Muscle layer of duodenum (tissue), 2 donors: ENCODE results near the gene TNS3.

Source experiments
- H3K27ac ChIP-seq: one replicate; pipeline ENCODE4 v1.7.0; 2013; ENCODE audit warnings: mild to moderate bottlenecking, low read length
- H3K27me3 ChIP-seq: one replicate; pipeline ENCODE4 v1.7.0; 2013; ENCODE audit warnings: low read depth, mild to moderate bottlenecking, control low read depth, low read length
- H3K36me3 ChIP-seq, 2 donors: one replicate each; pipeline ENCODE4 v1.7.0; 2013; ENCODE audit warnings: low read length in 2 of 2, control low read depth in 1 of 2, mild to moderate bottlenecking in 1 of 2; ENCODE audit not compliant: insufficient read depth in 2 of 2, control insufficient read depth in 1 of 2
- H3K4me1 ChIP-seq, 2 donors: one replicate each; pipeline ENCODE4 v1.7.0; 2013; ENCODE audit warnings: low read length in 2 of 2, mild to moderate bottlenecking in 2 of 2, control low read depth in 1 of 2, moderate library complexity in 1 of 2; ENCODE audit not compliant: insufficient read depth in 2 of 2, control insufficient read depth in 1 of 2
- H3K4me3 ChIP-seq, 2 donors: one replicate each; pipeline ENCODE4 v1.7.0; 2013; ENCODE audit warnings: low read length in 2 of 2, low read depth in 1 of 2, mild to moderate bottlenecking in 1 of 2
- H3K9me3 ChIP-seq, 2 donors: one replicate each; pipeline ENCODE4 v1.7.0; 2013; ENCODE audit warnings: low read length in 2 of 2, control low read depth in 1 of 2, mild to moderate bottlenecking in 1 of 2; ENCODE audit not compliant: control insufficient read depth in 1 of 2
- donor health status: healthy.

The TNS3 gene

DNA sequence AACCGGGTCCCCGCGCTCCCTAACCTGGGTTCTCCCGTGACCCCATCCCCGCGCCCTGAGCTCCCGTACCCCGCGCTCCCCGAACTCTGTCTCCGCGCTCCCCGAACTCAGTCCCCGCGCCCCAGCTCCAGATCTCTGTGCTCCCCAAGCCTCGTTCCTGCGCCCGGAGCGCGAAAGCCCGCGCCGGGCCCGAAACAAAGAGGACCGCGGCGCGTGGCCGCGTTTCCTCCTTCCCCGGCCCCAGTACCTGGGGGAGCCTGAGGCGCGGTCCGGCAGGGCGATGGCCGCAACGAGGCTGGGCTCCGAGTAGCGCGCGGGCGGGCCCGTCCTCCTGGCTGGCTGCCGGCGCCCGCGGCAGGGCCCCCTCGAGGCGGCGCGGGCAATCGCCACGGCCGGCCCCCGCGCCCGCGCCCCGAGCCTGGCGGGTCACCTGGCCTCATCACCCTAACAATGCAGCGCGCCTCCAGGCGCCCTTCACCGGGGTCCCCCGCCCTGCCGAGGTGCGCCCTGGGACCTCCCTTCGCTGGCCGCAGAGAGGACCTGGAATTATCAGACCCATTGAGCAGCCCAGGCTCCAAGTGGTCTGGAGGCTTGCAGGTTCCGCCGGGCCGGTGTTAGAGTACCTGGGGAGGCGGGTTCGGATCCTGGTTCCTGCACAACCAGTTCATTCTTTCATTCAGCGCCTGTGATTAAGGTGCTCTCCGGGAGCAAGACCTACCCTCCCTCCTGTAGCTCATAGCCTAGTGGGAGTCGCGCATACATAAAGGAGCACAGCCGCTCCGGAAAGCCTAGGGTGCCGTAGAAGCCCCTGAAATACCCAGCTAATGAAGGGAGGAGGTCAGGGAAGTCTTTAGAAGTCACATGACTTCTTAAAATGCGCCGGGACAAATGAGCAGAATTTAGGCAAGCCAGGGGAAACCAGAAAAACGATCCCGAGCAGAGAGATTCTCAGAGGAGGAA lies at the start of gene TNS3:
Gene TNS3, minus strand, starts transcription at position 308 of the 960 bp plus-strand sequence. CDS start 142,475 bp downstream, outside the sequence.
- Histone ChIP-seq H3K9me3 (no peaks in the 10 kb centered on the region), H3K4me3 (peak within 1 kb of the TSS; percentile 62 to 71), H3K36me3 (no peaks in the 10 kb centered on the region), H3K27ac (peak within 1 kb of the TSS; percentile 74), H3K4me1 (peaks cover 32 to 35% of the 10 kb centered on the region in 2 donors), H3K27me3 (peaks cover 4% of the 10 kb centered on the region)

DNA sequence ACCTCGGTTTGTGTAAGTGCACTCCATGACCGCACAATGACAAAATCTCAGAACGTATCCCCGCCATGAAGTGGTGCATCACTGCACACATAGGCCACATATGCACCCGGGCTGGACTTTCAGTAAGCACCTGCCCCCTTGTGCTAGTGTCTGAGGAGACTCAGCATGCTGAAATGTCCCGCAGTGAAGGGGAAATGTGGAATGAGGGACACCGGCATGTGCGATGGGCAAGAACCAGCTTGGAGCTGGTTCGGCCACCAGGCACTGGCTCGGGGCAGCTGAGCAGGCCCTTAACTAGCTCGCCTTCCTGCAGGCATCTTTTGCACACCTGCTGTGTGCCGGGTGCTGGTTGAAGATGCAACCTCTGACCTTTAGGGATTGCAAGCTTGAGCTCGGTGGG lies 49.8 kb upstream of the TNS3 start:
- H3K36me3 ChIP-seq: no peaks in the 10 kb centered on the region
- no peaks in the 10 kb centered on the region for H3K9me3 ChIP-seq
- no peak overlapping the region for H3K4me3 ChIP-seq
- no peak overlapping the region for H3K27ac ChIP-seq
- no peaks in the 10 kb centered on the region for H3K27me3 ChIP-seq
- H3K4me1 ChIP-seq: peaks cover 6 to 27% of the 10 kb centered on the region in 2 donors

DNA sequence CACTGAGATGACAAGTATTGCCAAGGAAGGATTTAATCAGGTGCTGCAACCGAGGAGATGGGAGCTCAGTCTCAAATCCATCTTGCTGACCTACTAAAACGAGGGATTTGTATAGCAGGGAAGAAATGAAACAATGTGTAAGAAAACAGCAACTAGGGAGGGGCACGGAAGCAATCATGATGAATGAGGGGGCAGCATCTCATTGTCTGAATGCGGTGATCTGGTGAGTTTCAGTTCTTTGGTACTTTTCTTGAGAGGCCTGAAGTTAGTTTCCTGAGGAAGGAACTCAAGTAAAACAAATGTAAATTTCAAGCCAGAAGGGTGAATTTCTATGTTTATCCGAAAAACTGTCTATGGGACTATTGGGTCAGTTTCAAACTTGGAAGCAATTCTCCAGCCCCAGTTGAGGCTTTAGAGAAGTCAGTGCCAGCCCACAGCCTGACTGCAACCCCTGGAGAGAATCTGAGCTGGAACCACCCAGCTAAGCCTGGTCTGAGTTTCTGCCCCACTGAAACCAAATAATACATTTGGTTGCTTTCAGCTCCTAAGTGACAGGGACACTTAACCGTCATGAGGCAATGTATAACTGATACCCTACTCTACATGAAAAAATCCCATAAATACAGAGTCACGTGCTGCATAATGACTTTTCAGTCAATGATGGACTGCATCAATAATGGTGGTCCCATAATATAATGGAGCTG lies 45.8 kb upstream of the TNS3 start:
- H3K4me1 ChIP-seq: peaks cover 2 to 13% of the 10 kb centered on the region in 2 donors
- H3K27me3 ChIP-seq: no peaks in the 10 kb centered on the region
- H3K27ac ChIP-seq: no peak overlapping the region
- H3K9me3 ChIP-seq: no peaks in the 10 kb centered on the region
- no peak overlapping the region for H3K4me3 ChIP-seq
- H3K36me3 ChIP-seq: no peaks in the 10 kb centered on the region

DNA sequence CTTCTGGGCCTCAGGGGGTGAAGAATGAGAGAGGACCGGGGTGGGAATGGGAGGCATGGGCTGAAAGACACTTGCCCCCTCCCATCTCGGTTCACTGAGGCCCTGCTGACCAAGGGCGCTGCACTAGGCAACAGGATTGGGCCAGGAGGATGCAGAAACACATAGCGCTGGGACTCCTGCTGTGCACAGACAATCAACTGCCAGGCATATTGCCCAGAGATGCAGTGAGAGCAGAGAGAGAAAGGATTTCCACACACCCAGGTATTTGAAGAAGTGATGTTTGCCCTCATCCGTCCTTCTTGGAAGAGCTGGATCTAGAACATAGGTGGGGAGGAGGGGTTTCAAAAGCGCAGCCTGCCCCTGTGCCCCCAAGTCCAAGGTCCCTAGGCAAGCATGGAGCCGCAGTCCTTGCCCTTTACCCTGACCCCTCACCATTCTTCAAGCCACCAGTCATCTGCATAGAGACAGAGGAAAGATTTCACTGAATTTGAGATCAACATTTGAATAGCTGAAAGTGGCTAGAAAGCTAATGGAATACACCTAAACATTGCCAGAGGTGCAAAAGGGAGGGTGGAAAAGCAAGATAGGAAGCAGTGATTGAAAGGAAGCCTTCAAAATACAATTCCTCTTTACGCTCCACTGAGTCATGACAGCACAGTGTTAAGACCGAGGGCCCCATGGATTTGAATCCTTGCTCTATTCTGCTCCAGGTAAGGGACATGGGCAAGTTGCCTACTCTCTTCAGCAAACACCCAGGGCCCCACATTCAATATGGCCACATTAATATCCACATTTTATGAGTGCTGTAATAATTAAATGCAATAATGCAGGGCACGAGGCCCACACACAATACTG lies 44.2 kb upstream of the TNS3 start:
- Histone ChIP-seq H3K4me3 (no peak overlapping the region), H3K9me3 (no peaks in the 10 kb centered on the region), H3K27ac (no peak overlapping the region), H3K4me1 (peaks cover 9 to 26% of the 10 kb centered on the region in 2 donors), H3K27me3 (no peaks in the 10 kb centered on the region), H3K36me3 (no peaks in the 10 kb centered on the region)

DNA sequence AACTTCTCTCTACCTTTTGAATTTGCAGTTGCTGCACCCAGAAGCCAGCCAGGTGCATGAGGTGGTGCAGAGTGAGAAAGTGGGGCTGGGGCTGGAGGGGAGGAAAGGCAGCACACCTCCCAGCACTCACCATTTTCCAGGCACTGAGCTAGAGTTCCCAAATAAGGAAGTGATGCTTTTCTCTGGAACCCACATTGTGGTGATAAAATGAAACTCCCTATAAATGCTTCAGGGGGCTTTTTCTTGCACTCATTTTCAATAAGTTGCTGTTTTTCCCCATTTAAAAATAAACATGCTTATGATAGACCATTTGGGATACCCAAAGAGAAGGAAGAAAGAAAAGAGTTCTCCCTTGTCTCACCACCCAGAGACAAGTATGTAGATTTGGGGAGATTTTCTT lies 42.8 kb upstream of the TNS3 start:
- Histone ChIP-seq H3K27ac (no peak overlapping the region), H3K4me3 (no peak overlapping the region), H3K4me1 (peaks cover 9 to 26% of the 10 kb centered on the region in 2 donors), H3K27me3 (no peaks in the 10 kb centered on the region), H3K9me3 (no peaks in the 10 kb centered on the region), H3K36me3 (no peaks in the 10 kb centered on the region)

DNA sequence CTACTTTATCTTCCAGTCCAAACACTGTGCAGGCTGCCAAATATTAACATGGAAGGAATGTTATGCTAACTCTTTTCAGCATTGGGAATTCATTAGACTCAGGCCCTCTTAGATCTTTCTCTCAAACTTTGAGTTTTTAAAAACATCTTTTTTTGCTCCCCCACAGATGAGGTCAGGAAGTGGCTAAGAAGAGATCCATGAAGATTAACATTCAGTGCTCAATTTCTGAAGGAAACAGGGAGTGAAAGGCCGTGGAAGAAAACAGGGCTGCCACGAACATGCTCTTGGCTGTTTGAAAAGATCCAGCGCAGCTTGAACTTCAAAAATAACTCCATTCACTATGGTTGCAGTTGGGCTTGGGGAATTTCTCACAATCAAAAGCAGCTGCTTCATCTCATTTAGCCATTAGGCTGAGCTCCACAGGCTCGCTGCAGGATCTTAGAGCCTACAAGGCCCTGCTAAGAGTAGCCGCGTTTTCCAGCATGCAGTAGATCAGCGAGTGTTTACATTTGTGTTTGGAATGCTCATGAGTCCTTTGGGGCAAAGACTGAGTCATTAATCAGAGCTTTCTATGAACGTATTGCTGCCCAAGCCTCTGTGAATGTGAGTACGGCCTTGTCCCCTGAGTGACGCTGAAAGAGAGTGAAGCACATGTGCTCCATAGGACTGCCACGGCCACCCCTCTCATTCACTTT lies 41.2 kb upstream of the TNS3 start:
- Histone ChIP-seq H3K27me3 (no peaks in the 10 kb centered on the region), H3K4me1 (peaks cover 9 to 26% of the 10 kb centered on the region in 2 donors), H3K4me3 (no peak overlapping the region), H3K36me3 (no peaks in the 10 kb centered on the region), H3K9me3 (no peaks in the 10 kb centered on the region), H3K27ac (peak overlapping the region; percentile 59)

DNA sequence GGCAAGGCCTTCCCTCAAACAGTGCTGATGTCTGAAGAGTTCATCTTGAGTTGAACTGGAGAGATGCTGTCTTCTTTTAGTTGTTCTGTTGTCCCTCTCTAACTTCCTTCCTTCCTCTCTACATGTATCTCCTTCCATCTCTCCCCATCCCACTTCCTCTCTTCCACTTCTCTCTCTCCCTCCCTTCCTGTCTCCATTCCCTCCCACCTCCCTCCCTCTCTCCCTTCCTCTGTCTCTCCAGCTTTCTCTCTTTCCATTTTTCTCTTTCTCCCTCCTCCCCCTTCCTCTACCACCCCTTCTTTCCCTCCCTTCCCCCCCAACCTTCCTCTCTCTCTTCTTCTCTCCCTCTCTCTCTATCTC lies 40.7 kb upstream of the TNS3 start:
- Histone ChIP-seq H3K36me3 (no peaks in the 10 kb centered on the region), H3K4me1 (peaks cover 9 to 26% of the 10 kb centered on the region in 2 donors)

DNA sequence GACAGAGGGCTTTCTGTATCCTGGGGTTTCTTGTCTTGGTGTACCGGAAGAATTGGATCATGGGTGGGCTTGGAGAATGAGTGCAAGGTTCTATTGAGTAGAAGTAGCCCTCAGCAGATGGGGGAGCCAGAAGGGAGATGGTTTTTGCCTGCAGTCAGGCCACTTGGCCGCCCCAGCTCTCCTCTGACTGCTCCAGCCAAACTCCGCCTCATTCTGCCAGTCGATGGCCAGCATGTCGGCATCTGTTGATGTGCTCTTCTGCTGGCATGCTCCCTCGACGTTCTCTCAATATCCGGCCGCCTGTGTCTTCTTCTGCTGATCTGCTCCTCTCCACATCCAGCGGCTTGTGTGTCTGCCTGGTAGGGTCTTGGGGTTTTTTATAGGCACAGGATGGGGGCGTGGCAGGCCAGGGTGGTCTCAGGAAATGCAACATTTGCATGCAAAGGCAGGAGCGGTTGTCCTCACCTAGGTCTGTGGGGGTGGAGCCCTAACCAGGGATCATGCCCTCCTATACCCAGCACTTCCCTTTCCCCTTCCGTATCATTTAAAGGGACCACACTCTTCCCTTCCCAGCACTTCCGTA lies 40.2 kb upstream of the TNS3 start:
- H3K27me3 ChIP-seq: no peaks in the 10 kb centered on the region
- H3K9me3 ChIP-seq: no peaks in the 10 kb centered on the region
- H3K4me1 ChIP-seq: peaks cover 9 to 26% of the 10 kb centered on the region in 2 donors
- H3K4me3 ChIP-seq: no peak overlapping the region
- H3K27ac ChIP-seq: peak overlapping the region; percentile 59
- no peaks in the 10 kb centered on the region for H3K36me3 ChIP-seq

More for the DNA sequence above, 40.7 kb upstream of the TNS3 start:
- H3K27me3 ChIP-seq: no peaks in the 10 kb centered on the region
- H3K27ac ChIP-seq: peak overlapping the region; percentile 59
- no peak overlapping the region for H3K4me3 ChIP-seq
- no peaks in the 10 kb centered on the region for H3K9me3 ChIP-seq

DNA sequence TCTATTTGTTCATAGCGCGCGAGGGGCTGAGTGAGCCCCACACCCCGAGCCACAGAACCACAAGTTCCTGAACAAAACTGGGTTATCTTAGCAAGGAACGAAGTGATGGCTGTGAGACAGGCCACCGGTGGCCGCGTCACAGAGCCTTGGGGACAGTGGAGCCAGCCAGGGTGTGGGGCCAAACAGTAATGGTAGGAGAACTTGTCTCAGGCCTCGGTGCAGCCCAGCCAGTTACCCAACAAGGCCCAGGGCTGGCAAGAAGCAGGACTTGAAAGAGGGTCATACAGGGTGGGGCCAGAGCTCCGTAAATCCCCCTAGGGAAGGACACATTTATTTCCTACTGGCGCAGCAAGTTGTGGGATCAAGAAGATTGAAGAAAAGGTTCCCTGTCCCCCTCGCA lies 39.4 kb upstream of the TNS3 start:
- Histone ChIP-seq H3K27ac (no peak overlapping the region), H3K27me3 (no peaks in the 10 kb centered on the region), H3K4me1 (peaks cover 9 to 26% of the 10 kb centered on the region in 2 donors), H3K4me3 (no peak overlapping the region), H3K36me3 (no peaks in the 10 kb centered on the region), H3K9me3 (no peaks in the 10 kb centered on the region)

DNA sequence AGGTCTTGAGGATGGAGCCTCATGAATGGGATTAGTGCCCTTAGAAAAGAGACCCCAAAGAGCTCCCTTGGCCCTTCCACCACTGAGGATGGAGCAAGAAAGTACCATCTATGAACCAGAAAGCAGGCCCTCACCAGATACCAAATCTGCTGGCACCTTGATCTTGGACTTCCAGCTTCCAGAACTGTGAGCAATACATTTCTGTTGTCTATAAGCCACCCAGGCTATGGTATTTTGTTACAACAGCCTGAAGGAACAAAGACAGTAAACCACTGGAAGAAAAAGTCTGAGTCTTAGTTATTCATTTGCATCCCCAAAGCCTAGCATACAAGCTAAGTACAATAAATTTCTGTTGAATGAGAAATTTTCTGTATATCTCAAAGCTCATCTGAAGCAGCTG lies 37.9 kb upstream of the TNS3 start:
- H3K27ac ChIP-seq: no peak overlapping the region
- H3K36me3 ChIP-seq: no peaks in the 10 kb centered on the region
- peaks cover 9 to 26% of the 10 kb centered on the region in 2 donors for H3K4me1 ChIP-seq
- H3K9me3 ChIP-seq: no peaks in the 10 kb centered on the region
- no peaks in the 10 kb centered on the region for H3K27me3 ChIP-seq
- no peak overlapping the region for H3K4me3 ChIP-seq
